BLaER1 (cell line): ENCODE measurements around the gene ZNF644.

Experiments
- H3K27ac ChIP-seq: shearing (Covaris generic); formaldehyde crosslinking; 2 replicates; pipeline ENCODE4 v1.8.1; 2022
- H3K27me3 ChIP-seq: shearing (Covaris generic); formaldehyde crosslinking; 2 replicates; pipeline ENCODE4 v1.8.1; 2022
- H3K36me3 ChIP-seq: shearing (Covaris generic); formaldehyde crosslinking; 2 replicates; pipeline ENCODE4 v1.8.1; 2022
- H3K4me1 ChIP-seq: shearing (Covaris generic); formaldehyde crosslinking; 2 replicates; pipeline ENCODE4 v1.8.1; 2022
- H3K4me2 ChIP-seq: shearing (Covaris generic); formaldehyde crosslinking; 2 replicates; pipeline ENCODE4 v1.8.1; 2022
- H3K4me3 ChIP-seq: shearing (Covaris generic); formaldehyde crosslinking; 2 replicates; pipeline ENCODE4 v1.8.1; 2022
- H3K9ac ChIP-seq: shearing (Covaris generic); formaldehyde crosslinking; 2 replicates; pipeline ENCODE4 v1.8.1; 2022
- H3K9me3 ChIP-seq: shearing (Covaris generic); formaldehyde crosslinking; 2 replicates; pipeline ENCODE4 v1.8.1; 2022
- H4K20me1 ChIP-seq: shearing (Covaris generic); formaldehyde crosslinking; 2 replicates; pipeline ENCODE4 v1.8.1; 2022
- Cebpa-rat ChIP-seq: shearing (Covaris generic); IDR thresholded peaks from 2 replicates; pipeline ENCODE4 v1.8.1; 2022

The ZNF644 gene

DNA sequence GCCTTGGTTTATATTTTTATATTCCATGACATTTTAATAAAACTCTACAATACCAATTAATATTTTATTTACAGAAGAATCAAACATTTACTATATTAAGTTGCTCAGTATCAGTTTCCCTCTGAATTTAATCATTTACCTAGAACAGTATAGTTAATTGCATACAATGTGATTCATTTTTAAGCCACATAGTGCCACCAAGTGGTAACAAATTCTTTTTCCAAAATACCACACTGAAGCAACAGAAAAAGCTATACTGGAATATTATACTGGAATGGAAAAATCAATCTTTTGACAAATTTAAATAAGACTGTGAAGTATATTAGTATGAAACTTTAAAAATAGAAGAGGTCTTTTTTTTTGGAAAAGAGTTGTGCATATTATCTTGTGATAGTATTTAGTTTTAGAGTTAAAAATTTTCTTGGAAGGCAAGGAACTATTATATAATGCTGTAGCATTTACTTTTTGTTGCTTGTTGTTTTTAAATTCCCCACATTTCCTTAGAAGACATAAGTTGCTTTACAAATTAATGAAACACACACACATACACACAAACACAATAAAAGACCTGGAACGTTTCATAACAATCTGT lies 57.3 kb downstream of the ZNF644 start:
- H3K27me3 ChIP-seq, result no peaks in the 10 kb centered on the region
- no peak overlapping the region for H3K9ac ChIP-seq
- H3K27ac ChIP-seq, result no peak overlapping the region
- peaks cover 77% of the 10 kb centered on the region for H4K20me1 ChIP-seq
- TF ChIP-seq Cebpa-rat, result no peak
- H3K4me3 ChIP-seq, result no peak overlapping the region
- H3K4me1 ChIP-seq, result no peaks in the 10 kb centered on the region
- peaks cover 14% of the 10 kb centered on the region for H3K9me3 ChIP-seq
- peaks cover 38% of the 10 kb centered on the region for H3K36me3 ChIP-seq
- H3K4me2 ChIP-seq, result no peak overlapping the region

GRCh38 chr1:90963651-90964050 lies 58.2 kb downstream of the ZNF644 start:
- Histone ChIP-seq H3K4me3 (no peak overlapping the region), H3K9me3 (peaks cover 23% of the 10 kb centered on the region), H3K4me1 (no peaks in the 10 kb centered on the region), H3K4me2 (no peak overlapping the region), H4K20me1 (peaks cover 77% of the 10 kb centered on the region), H3K36me3 (peaks cover 38% of the 10 kb centered on the region), H3K27me3 (no peaks in the 10 kb centered on the region), H3K9ac (no peak overlapping the region), H3K27ac (no peak overlapping the region)
- no peak for TF ChIP-seq Cebpa-rat

GRCh38 chr1:90963236-90963635 lies 58.6 kb downstream of the ZNF644 start:
- H3K36me3 ChIP-seq, result peaks cover 42% of the 10 kb centered on the region
- peaks cover 77% of the 10 kb centered on the region for H4K20me1 ChIP-seq
- no peak for TF ChIP-seq Cebpa-rat
- H3K4me1 ChIP-seq, result no peaks in the 10 kb centered on the region
- no peak overlapping the region for H3K4me3 ChIP-seq
- H3K9me3 ChIP-seq, result peaks cover 27% of the 10 kb centered on the region
- no peak overlapping the region for H3K4me2 ChIP-seq
- H3K27ac ChIP-seq, result no peak overlapping the region
- no peak overlapping the region for H3K9ac ChIP-seq
- H3K27me3 ChIP-seq, result no peaks in the 10 kb centered on the region

GRCh38 chr1:90959352-90960206 lies 62.3 kb downstream of the ZNF644 start:
- peaks cover 74% of the 10 kb centered on the region for H3K36me3 ChIP-seq
- no peak overlapping the region for H3K27ac ChIP-seq
- peaks cover 74% of the 10 kb centered on the region for H4K20me1 ChIP-seq
- peaks cover 62% of the 10 kb centered on the region for H3K9me3 ChIP-seq
- H3K4me2 ChIP-seq, result no peak overlapping the region
- no peaks in the 10 kb centered on the region for H3K27me3 ChIP-seq
- no peaks in the 10 kb centered on the region for H3K4me1 ChIP-seq
- no peak for TF ChIP-seq Cebpa-rat
- no peak overlapping the region for H3K9ac ChIP-seq
- H3K4me3 ChIP-seq, result no peak overlapping the region

- Histone ChIP-seq H3K36me3 (peaks cover 88% of the 10 kb centered on the region), H3K4me2 (no peak overlapping the region), H3K27me3 (no peaks in the 10 kb centered on the region), H4K20me1 (peaks cover 72% of the 10 kb centered on the region), H3K9me3 (peaks cover 69% of the 10 kb centered on the region), H3K4me1 (no peaks in the 10 kb centered on the region), H3K4me3 (no peak overlapping the region), H3K9ac (no peak overlapping the region), H3K27ac (no peak overlapping the region)
- TF ChIP-seq Cebpa-rat, result no peak
Observed at GRCh38 chr1:90957497-90957896, 64.3 kb downstream of the ZNF644 start.

DNA sequence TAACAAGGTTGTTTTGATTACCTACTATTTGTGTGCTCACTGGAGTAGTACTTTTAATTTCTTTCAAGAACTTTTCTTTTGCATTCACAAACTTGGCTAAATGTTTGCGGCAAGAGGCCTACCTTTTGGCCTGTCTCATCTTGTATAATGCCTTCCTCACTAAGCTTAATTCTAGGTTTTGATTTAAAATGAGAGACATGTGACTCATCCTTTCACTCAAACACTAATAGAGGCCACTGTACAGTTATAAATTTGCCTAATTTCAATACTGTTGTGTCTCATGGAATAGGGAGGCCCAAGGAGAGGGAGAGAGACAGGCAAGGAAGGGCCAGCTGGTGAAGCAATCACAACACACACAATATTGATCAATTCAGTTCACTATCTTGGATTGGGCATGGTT lies 66.1 kb downstream of the ZNF644 start:
- Histone ChIP-seq H3K4me1 (no peaks in the 10 kb centered on the region), H3K36me3 (peaks cover 92% of the 10 kb centered on the region), H3K9me3 (peaks cover 67% of the 10 kb centered on the region), H3K4me3 (no peak overlapping the region), H4K20me1 (peaks cover 84% of the 10 kb centered on the region), H3K9ac (no peak overlapping the region), H3K27me3 (no peaks in the 10 kb centered on the region), H3K27ac (no peak overlapping the region), H3K4me2 (no peak overlapping the region)
- TF ChIP-seq Cebpa-rat, result no peak

DNA sequence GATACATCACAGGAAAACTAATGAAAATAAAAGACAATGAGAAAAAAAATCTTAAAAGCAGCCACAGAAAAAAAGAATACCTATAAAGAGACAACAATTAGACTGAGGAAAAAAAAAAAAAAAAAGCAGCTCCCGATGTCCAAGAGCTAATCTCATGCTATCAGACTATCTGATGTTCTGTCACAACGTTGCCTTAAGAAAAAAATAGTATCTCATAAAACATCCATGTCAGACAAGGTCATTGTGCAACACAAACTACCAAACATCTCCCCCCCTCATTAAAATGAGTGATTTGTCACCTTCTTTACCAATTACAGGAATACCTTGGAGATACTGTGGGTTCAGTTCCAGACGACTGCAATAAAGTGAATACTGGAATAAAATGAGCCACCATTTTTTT lies 68.9 kb downstream of the ZNF644 start:
- no peak for TF ChIP-seq Cebpa-rat
- peaks cover 38% of the 10 kb centered on the region for H3K9me3 ChIP-seq
- H3K4me3 ChIP-seq, result no peak overlapping the region
- no peaks in the 10 kb centered on the region for H3K4me1 ChIP-seq
- no peak overlapping the region for H3K27ac ChIP-seq
- H4K20me1 ChIP-seq, result peaks cover 90% of the 10 kb centered on the region
- no peaks in the 10 kb centered on the region for H3K27me3 ChIP-seq
- no peak overlapping the region for H3K4me2 ChIP-seq
- peaks cover 70% of the 10 kb centered on the region for H3K36me3 ChIP-seq
- H3K9ac ChIP-seq, result no peak overlapping the region

DNA sequence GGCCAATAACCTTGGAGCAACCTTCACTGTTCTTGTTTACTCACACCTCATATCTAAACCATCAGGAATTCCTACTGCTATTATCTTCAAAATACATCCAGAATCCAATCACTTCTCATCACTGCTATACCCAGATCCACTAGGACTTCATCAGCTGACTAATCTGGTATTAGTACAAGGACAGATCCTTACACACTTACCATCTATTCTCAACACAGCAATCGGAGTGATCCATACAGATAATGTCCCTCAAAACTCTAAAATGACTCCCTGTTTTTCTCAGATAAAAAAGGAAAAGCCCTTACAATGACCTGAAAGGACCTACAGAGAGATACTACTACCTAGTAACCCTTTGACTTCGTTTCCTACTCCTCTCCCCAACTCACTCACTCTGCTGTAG lies 70.8 kb downstream of the ZNF644 start:
- no peak overlapping the region for H3K4me2 ChIP-seq
- peaks cover 21% of the 10 kb centered on the region for H3K9me3 ChIP-seq
- no peak for TF ChIP-seq Cebpa-rat
- no peak overlapping the region for H3K9ac ChIP-seq
- H3K27me3 ChIP-seq, result no peaks in the 10 kb centered on the region
- no peak overlapping the region for H3K4me3 ChIP-seq
- peaks cover 91% of the 10 kb centered on the region for H4K20me1 ChIP-seq
- H3K27ac ChIP-seq, result no peak overlapping the region
- no peaks in the 10 kb centered on the region for H3K4me1 ChIP-seq
- peaks cover 57% of the 10 kb centered on the region for H3K36me3 ChIP-seq

- Histone ChIP-seq H3K27ac (no peak overlapping the region), H3K4me2 (no peak overlapping the region), H4K20me1 (peaks cover 95% of the 10 kb centered on the region), H3K27me3 (no peaks in the 10 kb centered on the region), H3K4me1 (no peaks in the 10 kb centered on the region), H3K4me3 (no peak overlapping the region), H3K36me3 (peaks cover 37% of the 10 kb centered on the region), H3K9me3 (no peaks in the 10 kb centered on the region), H3K9ac (no peak overlapping the region)
- no peak for TF ChIP-seq Cebpa-rat
Observed at GRCh38 chr1:90948301-90948700, 73.5 kb downstream of the ZNF644 start.

GRCh38 chr1:90946630-90947029 lies 75.2 kb downstream of the ZNF644 start:
- peaks cover 86% of the 10 kb centered on the region for H4K20me1 ChIP-seq
- H3K4me3 ChIP-seq, result no peak overlapping the region
- no peak overlapping the region for H3K27ac ChIP-seq
- no peaks in the 10 kb centered on the region for H3K9me3 ChIP-seq
- H3K4me1 ChIP-seq, result no peaks in the 10 kb centered on the region
- peaks cover 33% of the 10 kb centered on the region for H3K36me3 ChIP-seq
- no peaks in the 10 kb centered on the region for H3K27me3 ChIP-seq
- H3K9ac ChIP-seq, result no peak overlapping the region
- H3K4me2 ChIP-seq, result no peak overlapping the region
- no peak for TF ChIP-seq Cebpa-rat
